ENCODE results near the gene SCP2D1.

- no peak for TF ChIP-seq CTCF (IDR thresholded peaks at IDR 0.05 in 2 of 3, conservative IDR thresholded peaks at IDR 0.05 in 1 of 3; ENCODE audit: borderline replicate concordance in 1 of 3, insufficient read depth in 1 of 3, low read depth in 2 of 3, low read length in 2 of 3)
- no peak for TF ChIP-seq EZH2phosphoT487 (IDR thresholded peaks at IDR 0.05; ENCODE audit: borderline replicate concordance)
- no peak for TF ChIP-seq CEBPB (IDR thresholded peaks at IDR 0.05; ENCODE audit: low read depth)
- no peak for TF ChIP-seq SP1 (IDR thresholded peaks at IDR 0.05; ENCODE audit: low read depth)
Measured at GRCh38 chr20:18811186-18811585, 2.4 kb upstream of the SCP2D1 start.
